IMR-90 (cell line): ENCODE data around the gene CD3E. TPM values are rescaled to one million over a fixed set of nuclear protein-coding genes. Genes with fewer than 3 reads are reported as not detected.

Experiments
- ATAC-seq: fragments of 200-7000 bp; cut with Tn5 transposase; 2 replicates; pipeline ENCODE4 v1.9.1; 2020; ENCODE audit warnings: low read depth, mild to moderate bottlenecking, moderate library complexity
- BruUV-seq: library from RNA; stranded (reverse); fragments of 400-500 nt; replicated peaks from 2 replicates; lab custom pipeline; 2021; lab: Mats Ljungman, UMichigan
- CTCF ChIA-PET: fragments of 300-600 bp; formaldehyde crosslinking; extraction: SDS; loops from one replicate; lab custom pipeline; 2021; ENCODE audit warnings: antibody characterized with exemption; lab: Yijun Ruan, JAX
- POLR2A ChIA-PET: fragments of 300-600 bp; sonication (Branson Sonifier 250); formaldehyde crosslinking; loops from one replicate; lab custom pipeline; 2022; ENCODE audit warnings: antibody characterized with exemption; ENCODE audit not compliant: unreplicated experiment; lab: Charles Lee
- DNase-seq: peaks from one replicate; pipeline ENCODE4 v3.0.0; 2013
- H2AFZ ChIP-seq: replicated peaks from 2 replicates; pipeline ENCODE3; 2013; ENCODE audit warnings: low read length, mild to moderate bottlenecking; ENCODE audit not compliant: poor library complexity
- H2AK5ac ChIP-seq: 2 replicates; pipeline ENCODE4 v1.6.1; 2013; ENCODE audit warnings: low read depth, low read length, inconsistent platforms
- H2AK9ac ChIP-seq: replicated peaks from 2 replicates; pipeline ENCODE3; 2013; ENCODE audit warnings: mild to moderate bottlenecking, low read depth, low read length, moderate library complexity; ENCODE audit not compliant: poor library complexity
- H2BK120ac ChIP-seq: 2 replicates; pipeline ENCODE4 v1.6.1; 2013; ENCODE audit warnings: low read depth, low read length, inconsistent platforms
- H2BK15ac ChIP-seq: 3 replicates; pipeline ENCODE4 v1.6.1; 2013; ENCODE audit warnings: low read depth, low read length, inconsistent platforms
- H2BK20ac ChIP-seq: 2 replicates; pipeline ENCODE4 v1.6.1; 2013; ENCODE audit warnings: low read depth, mild to moderate bottlenecking, inconsistent platforms, low read length, moderate library complexity
- H2BK5ac ChIP-seq: 2 replicates; pipeline ENCODE4 v1.6.1; 2013; ENCODE audit warnings: mild to moderate bottlenecking, low read depth, low read length, inconsistent platforms; ENCODE audit not compliant: poor library complexity, severe bottlenecking
- H3K14ac ChIP-seq: replicated peaks from 2 replicates; pipeline ENCODE4 v1.6.1; 2013; ENCODE audit warnings: low read depth, low read length, inconsistent platforms
- H3K18ac ChIP-seq: 2 replicates; pipeline ENCODE4 v1.6.1; 2013; ENCODE audit warnings: low read depth, low read length, control low read depth
- H3K23ac ChIP-seq: 2 replicates; pipeline ENCODE4 v1.6.1; 2013; ENCODE audit warnings: low read depth, low read length, inconsistent platforms
- H3K27ac ChIP-seq: 2 replicates; pipeline ENCODE4 v1.5.1; 2013; ENCODE audit warnings: mild to moderate bottlenecking, control low read depth, low read length; ENCODE audit not compliant: insufficient read depth
- H3K27me3 ChIP-seq: 2 replicates; pipeline ENCODE4 v1.6.1; 2013; ENCODE audit warnings: low read length; ENCODE audit not compliant: control insufficient read depth, insufficient read depth
- H3K36me3 ChIP-seq: 2 replicates; pipeline ENCODE4 v1.6.1; 2013; ENCODE audit warnings: low read length, mixed read lengths; ENCODE audit not compliant: control insufficient read depth, insufficient read depth
- H3K4ac ChIP-seq: 2 replicates; pipeline ENCODE4 v1.6.1; 2013; ENCODE audit warnings: low read depth, low read length, inconsistent platforms
- H3K4me1 ChIP-seq: 2 replicates; pipeline ENCODE4 v1.6.1; 2013; ENCODE audit warnings: low read length, mixed read lengths; ENCODE audit not compliant: control insufficient read depth, insufficient read depth
- H3K4me2 ChIP-seq: 2 replicates; pipeline ENCODE4 v1.6.1; 2013; ENCODE audit warnings: low read depth, mild to moderate bottlenecking, control low read depth, low read length, moderate library complexity
- H3K4me3 ChIP-seq: 2 replicates; pipeline ENCODE4 v1.5.1; 2013; ENCODE audit warnings: low read depth, mild to moderate bottlenecking, control low read depth, low read length, moderate library complexity; ENCODE audit not compliant: insufficient read depth
- H3K56ac ChIP-seq: 2 replicates; pipeline ENCODE4 v1.6.1; 2013; ENCODE audit warnings: low read length, inconsistent platforms; ENCODE audit not compliant: insufficient read depth; ENCODE audit errors: extremely low read depth
- H3K79me1 ChIP-seq, 2 experiments: 2 replicates each; pipeline ENCODE4 v1.6.1; 2013; ENCODE audit warnings: low read length in 2 of 2, inconsistent platforms in 1 of 2, low read depth in 1 of 2
- H3K9ac ChIP-seq: 2 replicates; pipeline ENCODE4 v1.6.1; 2013; ENCODE audit warnings: low read depth, low read length, control low read depth
- H3K9me1 ChIP-seq: 2 replicates; pipeline ENCODE4 v1.6.1; 2013; ENCODE audit warnings: low read length, inconsistent platforms; ENCODE audit not compliant: insufficient read depth
- H3K9me3 ChIP-seq: 2 replicates; pipeline ENCODE4 v1.6.1; 2013; ENCODE audit warnings: low read length; ENCODE audit not compliant: control insufficient read depth, insufficient read depth
- H4K20me1 ChIP-seq: 2 replicates; pipeline ENCODE4 v1.6.1; 2013; ENCODE audit warnings: low read length, inconsistent platforms; ENCODE audit not compliant: insufficient read depth
- H4K5ac ChIP-seq: 2 replicates; pipeline ENCODE4 v1.6.1; 2013; ENCODE audit warnings: mild to moderate bottlenecking, low read depth, low read length, control low read depth
- H4K8ac ChIP-seq, 2 experiments: 2 replicates each; pipeline ENCODE4 v1.6.1; 2013; ENCODE audit warnings: low read depth in 2 of 2, low read length in 2 of 2, control low read depth in 1 of 2, inconsistent platforms in 1 of 2
- H4K91ac ChIP-seq: 2 replicates; pipeline ENCODE4 v1.6.1; 2013; ENCODE audit warnings: low read depth, low read length, inconsistent platforms; ENCODE audit not compliant: insufficient read depth
- BHLHE40 ChIP-seq: fragments of 150-350 bp; IDR thresholded peaks from 2 replicates; pipeline ENCODE4 v1.6.1; 2016; ENCODE audit warnings: mild to moderate bottlenecking, low read depth, low read length
- CEBPB ChIP-seq: IDR thresholded peaks from 2 replicates; pipeline ENCODE4 v1.6.1; 2012; ENCODE audit warnings: low read depth, low read length, improper control_type of control experiment
- CHD1 ChIP-seq: IDR thresholded peaks from 2 replicates; pipeline ENCODE4 v1.6.1; 2012; ENCODE audit warnings: low read depth, low read length, improper control_type of control experiment
- FOS ChIP-seq: fragments of 150-350 bp; IDR thresholded peaks from 2 replicates; pipeline ENCODE4 v1.6.1; 2016; ENCODE audit warnings: low read depth, low read length
- MAFK ChIP-seq: IDR thresholded peaks from 2 replicates; pipeline ENCODE4 v1.6.1; 2012; ENCODE audit warnings: low read depth, low read length, improper control_type of control experiment
- MAZ ChIP-seq: IDR thresholded peaks from 2 replicates; pipeline ENCODE4 v1.6.1; 2012; ENCODE audit warnings: low read depth, mild to moderate bottlenecking, low read length, improper control_type of control experiment, moderate library complexity, borderline replicate concordance
- MXI1 ChIP-seq: IDR thresholded peaks from 2 replicates; pipeline ENCODE4 v1.6.1; 2012; ENCODE audit warnings: low read depth, mild to moderate bottlenecking, low read length, moderate library complexity, borderline replicate concordance
- NFE2L2 ChIP-seq: fragments of 150-350 bp; IDR thresholded peaks from 2 replicates; pipeline ENCODE4 v1.6.1; 2016; ENCODE audit warnings: low read depth, mild to moderate bottlenecking, low read length
- POLR2A ChIP-seq: IDR thresholded peaks from 2 replicates; pipeline ENCODE4 v1.6.1; 2012; ENCODE audit warnings: mild to moderate bottlenecking, low read depth, low read length
- RAD21 ChIP-seq: IDR thresholded peaks from 2 replicates; pipeline ENCODE4 v1.6.1; 2012; ENCODE audit warnings: low read length, improper control_type of control experiment
- RCOR1 ChIP-seq: IDR thresholded peaks from 2 replicates; pipeline ENCODE4 v1.6.1; 2012; ENCODE audit warnings: mild to moderate bottlenecking, low read length, improper control_type of control experiment; ENCODE audit not compliant: insufficient replicate concordance
- RFX5 ChIP-seq: IDR thresholded peaks from 2 replicates; pipeline ENCODE4 v1.8.0; 2012; ENCODE audit warnings: low read depth, mild to moderate bottlenecking, low read length, moderate library complexity
- SMC3 ChIP-seq: fragments of 150-350 bp; IDR thresholded peaks from 2 replicates; pipeline ENCODE4 v1.6.1; 2016; ENCODE audit warnings: low read depth, mild to moderate bottlenecking, antibody characterized with exemption, low read length, moderate library complexity
- WGBS, 2 experiments: methylation state at CpG; one replicate each; pipeline versions ENCODE4 v1.1.5 to v1.1.7; 2013; ENCODE audit warnings: missing lambda C conversion rate in 2 of 2; ENCODE audit not compliant: insufficient read length in 1 of 2; ENCODE audit errors: extremely low coverage in 2 of 2; 5-methylcytosine and 5-hydroxymethylcytosine counted together
- dilution Hi-C: fragments of 300-500 bp; cut with HindIII; formaldehyde crosslinking; loops from one replicate; pipeline ENCODE4 v1.14.3; 2018; ENCODE audit warnings: low sequenced_read_pairs; ENCODE audit not compliant: unreplicated experiment
- in situ Hi-C: fragments of 300-500 bp; cut with MboI; formaldehyde crosslinking; loops from 3 replicates; pipeline ENCODE4 v1.14.3; 2019; ENCODE audit warnings: low sequenced_read_pairs, inconsistent platforms, mixed read lengths
- intact Hi-C: fragments of 100-400 bp; cut with micrococcal nuclease; formaldehyde crosslinking; loops from 2 replicates; pipeline ENCODE4 v1.10.0; 2022
- polyA plus RNA-seq, 3 experiments: library from polyadenylated mRNA; depleted of rRNA; stranded (reverse); fragments of >200 nt; gene quantifications; 2 replicates each; pipeline ENCODE4 v1.2.3, GENCODE V29; 2012; ENCODE audit warnings: low replicate concordance in 1 of 3
- total RNA-seq: library from RNA; depleted of rRNA; stranded (reverse); fragments of >200 nt; gene quantifications from 2 replicates; pipeline ENCODE4 v1.2.3, GENCODE V29; 2012
- TF ChIP-seq, protein P1 (sequence below): fragments of 150-350 bp; IDR thresholded peaks from 2 replicates; pipeline ENCODE4 v1.6.1; 2016; ENCODE audit warnings: low read depth, mild to moderate bottlenecking, low read length, moderate library complexity, borderline replicate concordance
- TF ChIP-seq, protein P2 (sequence below): conservative IDR thresholded peaks from 2 replicates; pipeline ENCODE4 v1.5.1; 2012; ENCODE audit warnings: mild to moderate bottlenecking, low read depth, low read length, improper control_type of control experiment
- TF ChIP-seq, protein P3 (sequence below): fragments of 150-350 bp; IDR thresholded peaks from 2 replicates; pipeline ENCODE4 v1.6.1; 2017; ENCODE audit warnings: mild to moderate bottlenecking, antibody characterized with exemption, low read length, low read depth

Gene CD3E
- total and polyA plus RNA-seq, 2 of the 4 experiments (the other 2 are of a cell fraction), result not detected

DNA sequence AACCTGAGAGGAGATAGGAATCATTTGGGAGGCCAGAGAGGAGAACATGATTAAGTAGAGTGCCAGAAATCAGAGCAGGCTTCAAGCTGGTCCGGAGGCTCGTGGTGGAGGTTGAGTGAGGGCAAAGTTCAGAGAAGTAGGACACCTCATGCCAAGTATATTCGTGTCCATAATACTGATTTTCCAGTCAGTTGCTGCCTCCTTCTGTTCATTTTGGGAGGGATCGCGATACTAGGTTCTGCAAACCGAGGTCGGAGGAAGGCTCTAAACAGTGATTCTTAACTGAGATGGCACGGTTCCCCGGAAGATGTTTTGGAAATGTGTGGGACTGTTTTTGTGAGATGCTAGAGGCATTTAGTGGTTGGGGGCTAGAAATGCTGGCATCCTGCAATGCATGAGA is 13.6 kb upstream of the CD3E start:
- ChIA-PET POLR2A (no interaction called here), CTCF (interaction anchor here (0.7 kb wide), 1 partner anchor 15 kb away, joined by 5 read pairs; no protein-coding TSS in a partner anchor)
- ATAC-seq (no peak), DNase-seq (no peak)
- no peak overlapping the region for H4K91ac ChIP-seq
- no peaks in the 10 kb centered on the region for H3K79me1 ChIP-seq
- no CpG with 5 or more reads among the region's 9 CpGs for WGBS, 2 experiments
- no TSS peak for BruUV-seq
- no peak overlapping the region for H3K14ac ChIP-seq
- H3K9ac ChIP-seq, result no peak overlapping the region
- H2AK5ac ChIP-seq, result no peak overlapping the region
- dilution Hi-C loops (no loop called here), in situ Hi-C loops (no loop called here), intact Hi-C loops (no loop called here)
- no peak overlapping the region for H2BK5ac ChIP-seq
- no peaks in the 10 kb centered on the region for H4K20me1 ChIP-seq
- H3K18ac ChIP-seq, result no peak overlapping the region
- no peaks in the 10 kb centered on the region; the same call in 1 of the 2 replicates for H3K27me3 ChIP-seq
- no peak overlapping the region for H3K4me2 ChIP-seq
- no peaks in the 10 kb centered on the region for H3K4me1 ChIP-seq
- no peaks in the 10 kb centered on the region for H3K36me3 ChIP-seq
- H3K56ac ChIP-seq, result no peak overlapping the region
- H3K27ac ChIP-seq, result no peak overlapping the region
- H2BK20ac ChIP-seq, result no peak overlapping the region
- no peak overlapping the region for H2BK120ac ChIP-seq
- H4K8ac ChIP-seq, result no peak overlapping the region
- no peak overlapping the region for H2AK9ac ChIP-seq
- no peaks in the 10 kb centered on the region for H3K9me3 ChIP-seq
- H3K23ac ChIP-seq, result no peak overlapping the region
- H3K4me3 ChIP-seq, result no peak overlapping the region
- no peaks in the 10 kb centered on the region for H3K9me1 ChIP-seq
- no peak overlapping the region for H2AFZ ChIP-seq
- no peak overlapping the region for H4K5ac ChIP-seq
- no peak for TF ChIP-seq MXI1
- TF ChIP-seq, protein P1, sequence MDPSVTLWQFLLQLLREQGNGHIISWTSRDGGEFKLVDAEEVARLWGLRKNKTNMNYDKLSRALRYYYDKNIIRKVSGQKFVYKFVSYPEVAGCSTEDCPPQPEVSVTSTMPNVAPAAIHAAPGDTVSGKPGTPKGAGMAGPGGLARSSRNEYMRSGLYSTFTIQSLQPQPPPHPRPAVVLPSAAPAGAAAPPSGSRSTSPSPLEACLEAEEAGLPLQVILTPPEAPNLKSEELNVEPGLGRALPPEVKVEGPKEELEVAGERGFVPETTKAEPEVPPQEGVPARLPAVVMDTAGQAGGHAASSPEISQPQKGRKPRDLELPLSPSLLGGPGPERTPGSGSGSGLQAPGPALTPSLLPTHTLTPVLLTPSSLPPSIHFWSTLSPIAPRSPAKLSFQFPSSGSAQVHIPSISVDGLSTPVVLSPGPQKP, result no peak
- TF ChIP-seq MAZ, result no peak
- no peak for TF ChIP-seq SMC3
- TF ChIP-seq MAFK, result no peak
- no peak for TF ChIP-seq FOS
- TF ChIP-seq CEBPB, result no peak
- TF ChIP-seq POLR2A, result no peak
- no peak for TF ChIP-seq NFE2L2
- no peak for TF ChIP-seq RAD21
- TF ChIP-seq, protein P2, sequence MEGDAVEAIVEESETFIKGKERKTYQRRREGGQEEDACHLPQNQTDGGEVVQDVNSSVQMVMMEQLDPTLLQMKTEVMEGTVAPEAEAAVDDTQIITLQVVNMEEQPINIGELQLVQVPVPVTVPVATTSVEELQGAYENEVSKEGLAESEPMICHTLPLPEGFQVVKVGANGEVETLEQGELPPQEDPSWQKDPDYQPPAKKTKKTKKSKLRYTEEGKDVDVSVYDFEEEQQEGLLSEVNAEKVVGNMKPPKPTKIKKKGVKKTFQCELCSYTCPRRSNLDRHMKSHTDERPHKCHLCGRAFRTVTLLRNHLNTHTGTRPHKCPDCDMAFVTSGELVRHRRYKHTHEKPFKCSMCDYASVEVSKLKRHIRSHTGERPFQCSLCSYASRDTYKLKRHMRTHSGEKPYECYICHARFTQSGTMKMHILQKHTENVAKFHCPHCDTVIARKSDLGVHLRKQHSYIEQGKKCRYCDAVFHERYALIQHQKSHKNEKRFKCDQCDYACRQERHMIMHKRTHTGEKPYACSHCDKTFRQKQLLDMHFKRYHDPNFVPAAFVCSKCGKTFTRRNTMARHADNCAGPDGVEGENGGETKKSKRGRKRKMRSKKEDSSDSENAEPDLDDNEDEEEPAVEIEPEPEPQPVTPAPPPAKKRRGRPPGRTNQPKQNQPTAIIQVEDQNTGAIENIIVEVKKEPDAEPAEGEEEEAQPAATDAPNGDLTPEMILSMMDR, result no peak
- no peak for TF ChIP-seq CHD1
- TF ChIP-seq, protein P3, sequence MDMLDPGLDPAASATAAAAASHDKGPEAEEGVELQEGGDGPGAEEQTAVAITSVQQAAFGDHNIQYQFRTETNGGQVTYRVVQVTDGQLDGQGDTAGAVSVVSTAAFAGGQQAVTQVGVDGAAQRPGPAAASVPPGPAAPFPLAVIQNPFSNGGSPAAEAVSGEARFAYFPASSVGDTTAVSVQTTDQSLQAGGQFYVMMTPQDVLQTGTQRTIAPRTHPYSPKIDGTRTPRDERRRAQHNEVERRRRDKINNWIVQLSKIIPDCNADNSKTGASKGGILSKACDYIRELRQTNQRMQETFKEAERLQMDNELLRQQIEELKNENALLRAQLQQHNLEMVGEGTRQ, result no peak
- TF ChIP-seq BHLHE40, result no peak
- no peak for TF ChIP-seq RFX5
- no peak for TF ChIP-seq RCOR1
- H2BK15ac ChIP-seq, result no peak overlapping the region
- H3K4ac ChIP-seq, result no peak overlapping the region
